GM23248 (cell line): ENCODE results near the gene MYH14. TPM values are rescaled to one million over a fixed set of nuclear protein-coding genes. Genes with fewer than 3 reads are reported as not detected.
"Not testable (repeated sequence)": the region's sequence is repeated elsewhere in the genome, so short reads cannot be mapped to it uniquely, and the experiment has no call there.

Source experiments
- DNase-seq: peaks from one replicate; pipeline ENCODE4 v3.0.0-alpha.2; 2015
- H2AFZ ChIP-seq: fragments of 200-600 bp; sonication (generic); 2 replicates; pipeline ENCODE4 v1.6.1; 2016; ENCODE audit warnings: antibody characterized with exemption
- H3F3A ChIP-seq: fragments of 200-600 bp; sonication (generic); 2 replicates; pipeline ENCODE4 v1.6.1; 2016; ENCODE audit warnings: mild to moderate bottlenecking, antibody characterized with exemption, mixed run types; ENCODE audit not compliant: insufficient read depth
- H3K27ac ChIP-seq: fragments of 200-600 bp; sonication (generic); 2 replicates; pipeline ENCODE4 v1.5.1; 2016; ENCODE audit warnings: mild to moderate bottlenecking
- H3K27me3 ChIP-seq: fragments of 200-600 bp; sonication (generic); replicated peaks from 2 replicates; pipeline ENCODE4 v1.6.1; 2016; ENCODE audit warnings: mild to moderate bottlenecking; ENCODE audit not compliant: insufficient read depth
- H3K36me3 ChIP-seq: fragments of 200-600 bp; sonication (generic); 2 replicates; pipeline ENCODE4 v1.6.1; 2016; ENCODE audit warnings: low read depth, mild to moderate bottlenecking
- H3K4me1 ChIP-seq: fragments of 200-600 bp; sonication (generic); 2 replicates; pipeline ENCODE4 v1.6.1; 2016; ENCODE audit warnings: mild to moderate bottlenecking; ENCODE audit not compliant: insufficient read depth
- H3K4me2 ChIP-seq: fragments of 200-600 bp; sonication (generic); one replicate; pipeline ENCODE4 v1.6.1; 2016; ENCODE audit warnings: mild to moderate bottlenecking; ENCODE audit not compliant: unreplicated experiment
- H3K4me3 ChIP-seq: fragments of 200-600 bp; sonication (generic); 2 replicates; pipeline ENCODE4 v1.5.1; 2016; ENCODE audit warnings: mild to moderate bottlenecking
- H3K79me2 ChIP-seq: fragments of 200-600 bp; sonication (generic); 2 replicates; pipeline ENCODE4 v1.6.1; 2016; ENCODE audit warnings: mild to moderate bottlenecking; ENCODE audit not compliant: insufficient read depth
- H3K9ac ChIP-seq: fragments of 200-600 bp; sonication (generic); 2 replicates; pipeline ENCODE4 v1.6.1; 2016; ENCODE audit warnings: mild to moderate bottlenecking
- H3K9me2 ChIP-seq: fragments of 200-600 bp; sonication (generic); 2 replicates; pipeline ENCODE4 v1.6.1; 2016; ENCODE audit warnings: mixed run types, mild to moderate bottlenecking, moderate library complexity; ENCODE audit not compliant: insufficient read depth
- H3K9me3 ChIP-seq: fragments of 200-600 bp; sonication (generic); one replicate; pipeline ENCODE4 v1.6.1; 2017; ENCODE audit warnings: low read depth
- H4K20me1 ChIP-seq: fragments of 200-600 bp; sonication (generic); 2 replicates; pipeline ENCODE4 v1.6.0; 2016; ENCODE audit not compliant: insufficient read depth
- EZH2 ChIP-seq: fragments of 200-600 bp; sonication (generic); IDR thresholded peaks from 2 replicates; pipeline ENCODE4 v1.6.1; 2018; ENCODE audit warnings: antibody characterized with exemption, mild to moderate bottlenecking; ENCODE audit not compliant: insufficient read depth, poor library complexity, severe bottlenecking
- EZH2phosphoT487 ChIP-seq: fragments of 200-600 bp; sonication (generic); IDR thresholded peaks from 2 replicates; pipeline ENCODE4 v1.6.1; 2018; ENCODE audit warnings: antibody characterized with exemption, moderate library complexity, mild to moderate bottlenecking, low read depth; ENCODE audit not compliant: insufficient read depth
- WGBS, 2 experiments: methylation state at CpG; one replicate each; pipeline ENCODE4 v1.1.6; 2015 to 2017; ENCODE audit warnings: low lambda C conversion rate in 2 of 2, low coverage in 1 of 2; ENCODE audit errors: missing lambda C conversion rate in 2 of 2; 5-methylcytosine and 5-hydroxymethylcytosine counted together
- in situ Hi-C: fragments of 300-500 bp; cut with MboI; formaldehyde crosslinking; loops from 2 replicates; pipeline ENCODE4 v1.15.0; 2020
- polyA plus RNA-seq: library from polyadenylated mRNA; unstranded; fragments of >200 nt; fragmentation: Nextera tagmentation; extraction: Ambion mirVana; gene quantifications from 2 replicates; pipeline ENCODE4 v1.2.1, GENCODE V29; 2016
- total RNA-seq: library from RNA; depleted of rRNA; stranded (reverse); fragments of >200 nt; shearing (Covaris generic); gene quantifications from 2 replicates; pipeline ENCODE4 v1.2.3, GENCODE V29; 2014

Gene MYH14
- total and polyA plus RNA-seq, 2 experiments from 2014 or later = not detected

GRCh38 chr19:50328873-50329145 is 125.4 kb downstream of the MYH14 start:
- Histone ChIP-seq H3F3A (no peaks in the 10 kb centered on the region), H3K9me3 (no peaks in the 10 kb centered on the region), H3K4me3 (no peak overlapping the region), H2AFZ (no peak overlapping the region), H4K20me1 (no peaks in the 10 kb centered on the region), H3K4me1 (no peaks in the 10 kb centered on the region), H3K79me2 (no peaks in the 10 kb centered on the region), H3K36me3 (no peaks in the 10 kb centered on the region), H3K27ac (no peak overlapping the region), H3K9me2 (no peaks in the 10 kb centered on the region), H3K9ac (no peak overlapping the region), H3K27me3 (peaks cover 54% of the 10 kb centered on the region), H3K4me2 (no peak overlapping the region)
- DNase-seq = no peak
- WGBS, 2 experiments = 4 to 5% methylated on average over 14 to 40 of the region's 40 CpGs
- in situ Hi-C loops = no loop called here
- TF ChIP-seq EZH2 = no peak
- no peak for TF ChIP-seq EZH2phosphoT487

GRCh38 chr19:50329146-50329925 is 125.9 kb downstream of the MYH14 start, which contains the start of gene KCNC3:
Gene KCNC3, minus strand, starts transcription at chr19:50329377. Its CDS starts 295 bp downstream, at chr19:50329082.
- peaks cover 54% of the 10 kb centered on the region for H3K27me3 ChIP-seq
- H3K9me2 ChIP-seq = no peaks in the 10 kb centered on the region
- H3F3A ChIP-seq = no peaks in the 10 kb centered on the region
- H3K27ac ChIP-seq = no peak within 1 kb of the TSS
- no peaks in the 10 kb centered on the region for H3K4me1 ChIP-seq
- DNase-seq = peak; percentile 95
- H3K9ac ChIP-seq = no peak within 1 kb of the TSS
- H3K9me3 ChIP-seq = no peaks in the 10 kb centered on the region
- H3K4me3 ChIP-seq = peak within 1 kb of the TSS; percentile 56
- no peaks in the 10 kb centered on the region for H3K79me2 ChIP-seq
- no peaks in the 10 kb centered on the region for H3K36me3 ChIP-seq
- peak within 1 kb of the TSS; percentile 77 for H3K4me2 ChIP-seq
- in situ Hi-C loops = no loop called here
- WGBS, 2 experiments = 5% methylated on average over 22 to 43 of the region's 43 CpGs
- peak; percentile 41 for TF ChIP-seq EZH2
- TF ChIP-seq EZH2phosphoT487 = no peak
- no peaks in the 10 kb centered on the region for H4K20me1 ChIP-seq
- peak within 1 kb of the TSS; percentile 58 for H2AFZ ChIP-seq

- H3K4me2 ChIP-seq, in situ Hi-C loops, H3K27ac ChIP-seq, H3K9me3 ChIP-seq, H3K4me3 ChIP-seq, H3K4me1 ChIP-seq, DNase-seq, H4K20me1 ChIP-seq, H3K9ac ChIP-seq, H2AFZ ChIP-seq, H3K79me2 ChIP-seq, H3F3A ChIP-seq, H3K9me2 ChIP-seq, H3K36me3 ChIP-seq: not testable (repeated sequence)
- 10% methylated on average over 18 of the region's 18 CpGs for WGBS, 2 experiments
- peaks cover 54% of the 10 kb centered on the region for H3K27me3 ChIP-seq
These were observed 126.5 kb downstream of the MYH14 start for GRCh38 chr19:50329926-50330294.

GRCh38 chr19:50330365-50331078 is 127.1 kb downstream of the MYH14 start:
- Histone ChIP-seq H3F3A (no peaks in the 10 kb centered on the region), H2AFZ (no peak overlapping the region), H3K4me3 (no peak overlapping the region), H3K4me2 (no peak overlapping the region), H4K20me1 (no peaks in the 10 kb centered on the region), H3K27me3 (peaks cover 54% of the 10 kb centered on the region), H3K4me1 (no peaks in the 10 kb centered on the region), H3K9me2 (no peaks in the 10 kb centered on the region), H3K79me2 (no peaks in the 10 kb centered on the region), H3K9ac (no peak overlapping the region), H3K36me3 (no peaks in the 10 kb centered on the region), H3K27ac (no peak overlapping the region), H3K9me3 (no peaks in the 10 kb centered on the region)
- DNase-seq = peak; percentile 59
- TF ChIP-seq EZH2 = no peak
- TF ChIP-seq EZH2phosphoT487 = 0 out of 2 replicates have a peak, but pooled peaks have one; percentile 22
- in situ Hi-C loops = no loop called here
- WGBS, 2 experiments = 4 to 8% methylated on average over 17 to 44 of the region's 48 CpGs
